ENCODE data around the gene TRPV2.

TRPV2 gene

GRCh38 chr17:16474012-16474725, 58.8 kb downstream of the TRPV2 start:
- DNase-seq (ENCODE audit: low read depth) = no peak

DNA sequence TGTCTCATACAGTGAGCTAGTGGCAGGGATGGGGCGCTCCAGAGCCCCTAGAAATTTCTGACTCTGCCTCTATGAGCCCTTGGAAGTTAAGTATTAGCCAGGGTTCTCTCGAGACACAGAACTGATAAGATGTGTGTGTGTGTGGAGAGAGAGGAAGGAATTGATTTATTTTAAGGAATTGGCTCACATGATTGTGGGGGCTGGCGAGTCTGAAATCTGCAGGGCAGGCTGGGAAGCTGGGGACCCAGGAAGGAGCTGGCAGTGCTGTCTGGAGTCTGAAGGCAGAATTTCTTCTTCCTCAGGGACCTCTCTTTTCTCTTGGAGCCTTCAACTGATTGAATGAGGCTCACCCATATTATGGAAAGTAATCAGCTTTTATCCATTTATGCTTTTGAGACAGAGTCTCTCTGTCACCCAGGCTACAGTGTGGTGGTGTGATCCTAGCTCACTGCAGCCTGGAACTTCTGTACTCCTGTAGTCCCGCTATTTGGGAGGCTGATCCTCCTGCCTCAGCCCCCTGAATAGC, 59.9 kb downstream of the TRPV2 start:
- DNase-seq (ENCODE audit: low read depth) = no peak

DNA sequence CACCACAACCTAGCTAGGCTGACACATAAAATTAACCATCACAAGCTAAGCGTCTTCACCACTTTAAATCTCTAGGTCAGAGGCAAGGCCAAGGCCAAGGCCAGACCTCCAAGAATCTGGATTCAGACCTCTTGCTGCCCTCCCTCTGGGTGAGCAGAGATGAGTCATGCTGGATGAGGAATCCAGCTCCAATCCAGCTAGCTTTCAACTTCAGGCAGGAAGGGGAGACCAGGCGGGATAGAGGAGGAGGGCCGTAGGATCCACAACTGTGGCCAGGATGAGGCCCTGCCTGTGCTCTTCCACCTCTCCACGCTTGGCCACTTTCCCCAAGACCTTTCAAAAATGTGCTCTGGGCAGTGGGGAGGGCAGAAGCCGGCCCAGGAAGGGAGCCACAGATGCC, 61.9 kb downstream of the TRPV2 start:
- no peak for DNase-seq (ENCODE audit: low read depth)

DNA sequence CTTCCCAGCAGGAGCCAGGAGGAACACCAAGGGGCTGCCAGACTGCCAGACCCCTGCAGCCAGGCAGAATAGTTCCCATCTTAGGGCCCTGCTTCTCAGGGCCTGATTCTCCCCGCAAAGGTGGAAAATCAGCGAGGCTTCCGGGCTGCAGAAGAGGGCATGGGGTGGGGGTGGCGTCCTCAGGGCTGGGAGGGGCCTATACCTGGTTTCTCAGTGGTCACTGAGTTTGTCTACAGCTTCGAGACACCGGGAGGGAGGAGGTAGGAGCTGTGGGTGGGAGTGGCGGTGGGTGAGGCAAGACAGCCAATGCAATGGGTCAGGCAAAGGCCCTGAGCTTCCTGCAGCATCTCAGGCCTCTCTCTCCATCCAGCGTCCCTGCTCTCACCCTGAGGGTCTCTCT, 62.3 kb downstream of the TRPV2 start:
- no peak for DNase-seq (ENCODE audit: low read depth)

DNA sequence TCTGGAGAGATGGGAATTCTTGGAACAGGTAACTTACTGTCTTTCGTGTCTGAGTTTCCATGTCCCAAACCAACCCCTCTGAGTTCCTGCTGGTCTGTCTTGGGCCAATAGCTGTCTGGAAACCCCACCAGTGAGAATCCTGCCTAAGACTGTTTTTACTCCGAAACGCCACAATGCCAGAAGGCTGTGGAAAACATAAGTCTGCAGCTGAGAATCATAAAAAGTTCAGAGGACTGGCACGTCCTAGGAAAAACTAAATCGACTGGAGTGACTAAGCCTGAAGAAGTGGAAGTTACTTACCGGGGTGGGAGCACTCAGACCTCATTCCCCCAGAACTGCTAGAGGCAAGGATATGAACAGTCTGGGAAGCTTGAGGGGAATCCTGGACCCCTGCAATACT, 63.3 kb downstream of the TRPV2 start:
- no peak for DNase-seq (ENCODE audit: low read depth)

DNA sequence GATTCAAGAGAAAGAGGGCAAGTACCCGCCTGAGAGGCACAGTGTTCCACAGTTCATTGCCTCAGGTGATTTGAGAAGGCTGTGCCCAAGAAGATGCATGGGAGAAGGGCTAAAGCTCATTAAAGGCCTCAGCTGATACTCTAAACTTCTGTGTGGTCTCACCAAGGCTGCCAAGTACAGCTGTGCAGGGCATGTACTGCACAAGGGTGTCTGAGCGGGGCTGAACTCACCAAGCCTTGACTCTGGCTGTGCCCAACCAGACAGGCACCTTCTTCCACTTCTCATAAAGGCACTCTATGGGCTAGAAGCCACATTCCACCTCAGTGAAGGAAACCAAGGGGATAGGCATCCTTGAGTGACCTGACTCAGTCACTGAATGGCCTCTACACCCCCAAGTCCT, 63.9 kb downstream of the TRPV2 start:
- DNase-seq (ENCODE audit: low read depth) = no peak

DNA sequence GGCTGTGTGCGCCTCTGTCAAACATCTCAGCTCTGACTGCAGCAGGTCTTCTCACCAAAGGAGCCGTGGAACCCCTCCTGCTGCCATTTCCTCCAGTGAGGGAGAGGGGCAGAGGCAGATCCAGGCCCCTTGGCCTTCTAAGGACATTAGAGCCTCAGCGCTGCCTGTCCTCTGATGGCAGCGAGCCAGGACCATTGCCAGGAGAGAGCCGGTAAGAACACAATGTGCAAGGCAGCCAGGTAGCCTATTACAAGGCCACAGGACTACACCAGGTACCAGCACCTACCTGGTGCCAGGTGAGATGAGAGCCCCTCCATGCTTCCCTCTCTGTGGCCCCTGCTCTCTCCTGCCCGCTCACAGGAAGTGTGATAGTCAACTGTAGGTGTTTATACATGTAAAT, 65.6 kb downstream of the TRPV2 start:
- no peak for DNase-seq (ENCODE audit: low read depth)

DNA sequence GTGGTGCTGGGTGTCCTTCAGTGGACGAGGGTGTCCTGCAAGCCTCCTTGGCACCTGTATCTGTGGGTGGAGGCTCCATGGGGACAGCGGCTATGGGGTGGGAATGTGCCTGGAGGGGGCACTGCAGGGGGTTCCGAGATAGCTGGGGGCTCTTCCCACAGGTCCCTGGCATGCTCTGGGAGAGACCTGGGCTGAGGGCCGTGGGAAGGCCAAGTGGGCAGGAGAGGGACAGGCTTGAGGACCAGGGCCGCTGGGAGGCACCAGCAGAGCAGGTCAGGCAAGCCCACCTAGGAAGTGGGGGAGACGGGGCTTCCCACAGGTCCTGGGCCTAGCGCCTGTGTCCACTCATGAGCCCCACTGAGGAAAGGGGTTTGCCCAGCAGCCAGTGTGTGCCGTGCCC, 66.9 kb downstream of the TRPV2 start:
- DNase-seq (ENCODE audit: low read depth) = no peak

GRCh38 chr17:16483021-16483645, 67.8 kb downstream of the TRPV2 start:
- DNase-seq (ENCODE audit: low read depth) = no peak

DNA sequence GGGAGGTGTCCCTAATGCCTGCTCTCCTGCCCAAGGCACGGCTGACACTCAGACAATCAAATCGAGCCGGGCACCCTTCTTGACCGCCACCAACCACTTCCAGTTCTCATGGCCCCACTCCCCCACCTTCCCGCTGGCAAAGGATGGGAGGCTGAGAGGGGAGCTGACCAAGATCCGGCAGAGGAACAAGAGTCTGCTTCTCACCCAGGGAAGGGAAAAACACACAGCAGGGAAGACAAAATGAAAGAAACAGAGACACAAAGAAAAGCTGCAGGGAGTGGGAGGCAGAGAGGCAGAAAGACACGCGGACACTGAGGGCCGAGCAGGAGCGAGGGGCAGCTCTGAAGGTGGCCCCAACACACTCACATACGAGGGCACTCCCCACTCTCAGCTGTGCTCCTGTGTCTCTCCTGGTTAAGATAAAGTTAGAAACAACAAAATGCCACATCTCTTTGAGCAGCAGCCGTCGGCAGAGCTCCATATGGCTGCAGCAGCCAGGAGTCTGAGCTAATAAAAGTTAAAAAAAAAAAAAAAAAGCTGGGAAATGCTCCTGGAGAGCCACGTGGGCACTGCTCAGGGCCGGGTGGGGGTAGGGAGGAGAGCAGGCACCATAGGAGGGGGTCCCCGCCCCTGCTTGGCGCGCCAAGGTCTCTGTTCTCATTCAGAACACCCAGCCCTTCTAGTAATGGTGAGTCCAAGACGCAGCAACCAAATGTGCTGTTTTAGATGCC, 69.2 kb downstream of the TRPV2 start:
- no peak for DNase-seq (ENCODE audit: low read depth)
